GM18502 (cell line): Measurements from ENCODE around the gene EPB41L2.
"Not testable (repeated sequence)": the region's sequence is repeated elsewhere in the genome, so short reads cannot be mapped to it uniquely, and the experiment has no call there.

Source experiments
- ATAC-seq: cut with Tn5 transposase; IDR thresholded peaks from one replicate; pipeline ENCODE4 v1.9.1; 2021; ENCODE audit warnings: mild to moderate bottlenecking; ENCODE audit not compliant: unreplicated experiment, poor library complexity

The EPB41L2 gene

DNA sequence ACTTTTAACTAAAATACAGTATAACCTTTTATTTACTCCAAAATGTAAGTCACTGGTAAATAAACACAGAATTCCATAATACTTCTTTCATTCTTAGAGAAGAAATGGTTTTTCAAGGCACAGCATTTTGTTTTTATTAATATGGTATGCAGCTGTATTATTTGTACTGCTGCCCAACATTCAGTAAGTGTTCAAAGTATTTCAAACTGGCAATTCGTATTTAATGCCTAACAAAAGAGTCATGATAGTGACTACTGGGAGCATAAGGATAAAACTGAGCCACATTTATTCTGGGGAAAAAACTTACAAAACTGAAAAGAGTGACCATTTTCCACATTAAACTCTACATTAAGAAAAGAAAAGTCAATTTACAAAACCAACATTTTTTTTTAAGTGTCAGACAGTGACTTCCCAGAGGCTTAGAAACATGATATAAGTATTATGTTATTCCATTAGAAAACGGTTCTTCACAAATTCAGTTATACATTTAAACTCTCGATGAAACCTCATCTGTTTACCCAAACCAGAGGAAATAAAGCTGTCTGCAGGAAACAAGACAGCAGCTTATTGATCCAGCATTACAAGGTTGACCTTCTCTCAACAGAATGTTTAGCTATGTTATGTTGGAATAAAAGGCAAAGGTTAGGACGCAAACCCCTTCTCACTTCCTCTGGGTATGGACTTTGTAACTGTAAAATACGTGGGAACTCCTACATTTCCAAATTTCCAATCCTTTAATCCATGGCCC lies 24.3 kb downstream of the EPB41L2 start:
- ATAC-seq, result no peak

- no peak for ATAC-seq
Measured at GRCh38 chr6:131037194-131037897, 25.7 kb downstream of the EPB41L2 start.

GRCh38 chr6:131036601-131037000 lies 26.4 kb downstream of the EPB41L2 start:
- no peak for ATAC-seq

GRCh38 chr6:131036143-131036542 lies 26.9 kb downstream of the EPB41L2 start:
- ATAC-seq, result no peak

GRCh38 chr6:131035582-131035981 lies 27.5 kb downstream of the EPB41L2 start:
- ATAC-seq, result no peak

DNA sequence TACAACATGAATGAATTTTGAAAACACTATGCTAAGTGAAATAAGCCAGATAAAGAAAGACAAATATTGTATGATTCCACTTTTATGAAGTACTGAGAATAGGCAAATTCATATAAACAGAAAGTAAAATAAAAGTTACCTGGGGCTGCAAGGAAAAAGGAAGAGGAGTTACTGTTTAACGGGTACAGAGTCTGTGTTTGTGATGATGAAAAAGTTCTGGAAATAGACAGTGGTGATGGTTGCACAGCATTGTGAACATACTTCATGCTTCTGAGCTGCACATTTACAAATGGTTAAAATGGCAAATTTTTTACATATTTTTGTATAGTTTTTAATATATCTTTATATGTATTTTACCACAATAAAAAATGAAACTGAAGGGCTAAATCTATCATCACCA lies 29.4 kb downstream of the EPB41L2 start:
- ATAC-seq, result no peak

GRCh38 chr6:131029626-131030297 lies 33.3 kb downstream of the EPB41L2 start:
- ATAC-seq, result peak; percentile 97

DNA sequence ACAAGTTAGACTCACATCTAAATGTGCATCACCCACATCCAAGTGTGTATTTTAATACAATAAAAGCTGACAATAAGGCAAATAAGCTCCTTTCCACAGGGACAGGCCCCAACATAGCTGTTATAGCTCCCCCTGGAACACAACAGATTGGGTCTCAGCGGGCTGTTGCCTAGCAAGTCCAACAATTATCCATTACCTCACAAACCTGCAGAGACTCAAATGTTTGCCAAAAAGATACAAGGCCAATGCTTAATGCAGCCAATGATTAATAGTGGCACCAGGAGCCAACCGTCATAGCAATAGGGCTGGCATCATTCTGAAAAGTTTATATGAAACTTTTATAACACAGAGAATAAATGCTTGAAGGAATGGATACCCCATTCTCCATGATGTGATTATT lies 35.7 kb downstream of the EPB41L2 start:
- ATAC-seq, result no peak

DNA sequence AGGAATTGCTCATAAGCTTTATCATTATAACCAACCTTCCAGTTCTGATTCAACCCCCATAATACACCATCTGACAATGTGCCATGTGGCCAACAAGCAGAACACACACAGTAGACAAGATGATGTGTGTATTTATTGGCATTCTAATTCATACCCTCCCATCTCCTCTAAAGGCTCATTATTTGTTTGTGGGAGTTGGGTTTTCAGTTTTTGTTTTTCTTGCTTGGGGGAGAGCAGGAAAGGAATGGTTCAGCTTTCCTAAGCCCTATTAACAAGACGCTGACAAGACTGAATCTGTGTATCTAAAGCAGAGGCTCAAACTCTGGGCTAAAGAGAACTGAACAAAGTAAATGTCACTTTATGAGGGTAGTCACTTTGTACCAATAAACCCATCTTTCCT lies 36.8 kb downstream of the EPB41L2 start:
- ATAC-seq, result no peak

GRCh38 chr6:131024565-131024964 lies 38.5 kb downstream of the EPB41L2 start:
- ATAC-seq, result peak; percentile 59

- ATAC-seq, result no peak
Measured at GRCh38 chr6:131023834-131024504, 39.1 kb downstream of the EPB41L2 start.

DNA sequence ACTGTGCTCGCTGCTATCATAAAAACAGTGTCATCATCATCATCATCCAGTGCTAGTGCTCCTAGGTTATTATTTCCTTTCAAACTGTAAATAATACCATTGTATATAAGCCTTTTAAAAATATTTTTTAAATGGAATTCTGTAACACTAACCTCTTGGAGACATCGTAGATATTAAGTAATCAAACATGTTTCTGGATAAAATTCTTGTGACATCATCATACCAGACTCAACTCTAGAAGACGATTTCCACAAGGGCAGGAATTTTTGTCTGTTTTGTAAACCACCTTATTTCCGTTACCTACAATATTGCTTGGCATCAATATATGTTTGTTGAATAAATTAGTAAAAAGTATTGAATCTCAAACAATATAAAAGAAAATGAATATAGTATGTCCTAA lies 40.4 kb downstream of the EPB41L2 start:
- no peak for ATAC-seq

DNA sequence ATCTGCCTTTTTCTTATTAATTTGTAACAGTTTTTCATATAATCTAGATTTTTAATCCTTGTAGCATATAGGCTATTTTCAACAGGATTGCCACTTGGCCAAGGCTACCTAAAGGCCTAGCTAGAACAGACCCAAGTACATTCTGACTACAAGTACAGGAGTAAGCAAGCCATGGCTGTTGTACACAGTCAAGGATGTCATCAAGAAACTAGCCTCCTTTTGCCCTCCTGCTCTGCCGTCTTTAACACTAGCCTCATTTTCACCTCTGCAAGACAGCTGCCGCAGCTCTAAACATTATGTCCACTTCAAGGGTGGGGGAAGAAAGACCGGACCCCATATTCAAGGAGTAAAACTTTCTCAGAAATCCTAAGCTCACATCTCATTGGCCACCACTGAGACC lies 45.1 kb downstream of the EPB41L2 start:
- no peak for ATAC-seq

- no peak for ATAC-seq
Measured at GRCh38 chr6:131015630-131016263, 47.3 kb downstream of the EPB41L2 start.

GRCh38 chr6:131015025-131015591 lies 47.9 kb downstream of the EPB41L2 start:
- ATAC-seq, result no peak

DNA sequence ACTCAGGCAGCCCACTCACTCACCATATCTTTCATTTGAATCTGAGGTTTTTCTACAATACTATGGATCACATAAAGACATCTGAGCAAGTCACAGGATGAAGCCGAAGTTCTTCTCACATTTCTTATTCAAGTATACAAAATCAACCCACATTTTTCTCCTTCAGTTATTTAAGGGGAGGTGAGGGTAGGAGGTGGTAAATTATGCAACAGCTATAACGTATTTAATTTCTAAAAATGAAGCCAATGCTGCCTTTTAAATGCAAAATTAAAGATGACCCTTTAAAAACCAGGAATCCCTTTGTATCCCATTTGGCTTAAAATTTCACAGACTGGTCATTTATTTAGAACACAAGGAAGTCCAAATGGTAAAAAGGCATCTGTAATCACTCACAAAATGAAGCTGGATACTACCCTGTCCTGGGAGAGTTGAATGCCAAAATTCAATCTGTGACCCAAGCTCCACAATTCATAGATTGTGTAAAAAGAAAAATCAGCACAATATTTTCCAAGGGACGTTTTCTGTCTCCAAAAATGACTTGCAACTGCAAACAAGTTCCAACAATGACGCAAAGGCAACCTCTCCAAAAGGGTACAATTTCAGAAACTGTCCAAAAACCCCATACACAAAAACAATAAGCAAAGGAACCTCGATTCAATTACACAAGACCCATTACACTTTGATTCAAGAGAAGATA lies 48.8 kb downstream of the EPB41L2 start:
- no peak for ATAC-seq

- no peak for ATAC-seq
Measured at GRCh38 chr6:131013495-131013894, 49.5 kb downstream of the EPB41L2 start.

GRCh38 chr6:131009790-131010189 lies 53.3 kb downstream of the EPB41L2 start:
- ATAC-seq, result no peak

DNA sequence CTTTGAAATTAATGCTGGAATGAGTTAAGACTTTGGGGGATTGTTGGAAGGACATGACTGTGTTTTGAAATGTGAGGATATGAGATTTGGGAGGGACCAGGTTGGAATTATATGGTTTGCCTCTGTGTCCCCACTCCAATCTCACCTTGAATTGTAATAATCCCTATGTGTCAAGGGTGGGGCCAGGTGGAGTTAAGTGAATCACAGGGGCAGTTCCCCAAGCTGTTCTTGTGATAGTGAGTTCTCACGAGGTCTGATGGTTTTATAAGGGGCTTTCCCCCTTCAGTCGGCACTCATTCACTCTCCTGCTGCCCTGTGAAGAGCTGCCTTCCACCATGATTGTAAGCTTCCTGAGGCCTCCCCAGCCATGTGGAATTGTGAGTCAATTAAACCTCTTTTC lies 54.1 kb downstream of the EPB41L2 start:
- ATAC-seq, result not testable (repeated sequence)
